HG03432 (cell line): Measurements from ENCODE around the gene TMEM135.
"Not testable (repeated sequence)": the region's sequence is repeated elsewhere in the genome, so short reads cannot be mapped to it uniquely, and the experiment has no call there.

Experiments
- ATAC-seq: cut with Tn5 transposase; IDR thresholded peaks from one replicate; pipeline ENCODE4 v1.9.1; 2021; ENCODE audit warnings: mild to moderate bottlenecking, moderate library complexity; ENCODE audit not compliant: unreplicated experiment

TMEM135 gene

GRCh38 chr11:87255589-87255988 is 217.9 kb downstream of the TMEM135 start:
- no peak for ATAC-seq

DNA sequence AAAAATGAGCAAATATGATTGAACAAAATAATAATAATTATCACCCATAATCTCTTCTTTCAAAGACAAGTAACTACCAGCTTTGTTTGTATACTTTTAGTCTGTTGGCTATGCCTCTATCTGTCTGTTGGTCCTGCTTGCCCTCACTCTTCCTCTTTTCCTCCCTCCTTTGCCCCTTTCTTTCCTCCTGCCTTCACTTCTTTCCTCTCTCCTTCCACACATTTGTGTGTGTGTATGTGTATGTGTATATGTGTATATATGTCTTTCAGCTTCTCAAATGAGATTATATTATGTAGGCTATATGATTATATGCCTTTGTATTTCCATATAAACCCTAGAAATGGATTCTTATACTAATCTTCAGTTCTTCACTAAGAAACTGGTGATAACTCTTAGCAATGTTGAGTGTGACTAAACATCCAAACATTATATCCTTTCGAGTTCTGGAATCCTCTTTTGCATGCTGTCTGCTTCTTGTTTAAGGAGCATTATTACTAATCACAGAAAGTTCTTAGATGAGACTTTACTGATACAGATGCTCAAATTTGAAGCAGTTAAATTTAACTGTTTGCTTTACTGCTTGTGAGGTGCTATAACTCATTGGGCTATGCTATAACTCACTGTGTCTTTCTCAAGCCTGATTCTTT is 219.1 kb downstream of the TMEM135 start:
- no peak for ATAC-seq

GRCh38 chr11:87258171-87258833 is 220.6 kb downstream of the TMEM135 start:
- ATAC-seq = no peak

DNA sequence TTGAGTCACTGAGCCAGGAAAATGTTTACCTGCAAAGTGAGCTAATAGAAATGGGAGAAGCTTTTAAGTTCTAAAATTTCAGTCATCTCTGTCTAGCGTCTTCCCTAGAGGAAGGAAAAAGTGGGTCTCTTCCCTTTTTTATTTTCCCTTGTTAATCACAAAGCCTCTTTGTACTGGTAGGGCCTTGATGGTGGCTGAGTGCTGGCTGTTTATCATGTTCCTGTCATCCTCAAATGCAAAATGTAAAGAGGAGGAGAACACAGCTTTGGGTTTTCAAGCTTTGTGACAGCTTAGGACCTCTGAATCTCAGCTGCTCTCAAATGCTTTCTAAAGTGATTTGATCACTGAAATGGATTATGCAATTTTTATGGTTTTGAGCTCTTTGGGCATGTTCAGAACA is 222.0 kb downstream of the TMEM135 start:
- no peak for ATAC-seq

DNA sequence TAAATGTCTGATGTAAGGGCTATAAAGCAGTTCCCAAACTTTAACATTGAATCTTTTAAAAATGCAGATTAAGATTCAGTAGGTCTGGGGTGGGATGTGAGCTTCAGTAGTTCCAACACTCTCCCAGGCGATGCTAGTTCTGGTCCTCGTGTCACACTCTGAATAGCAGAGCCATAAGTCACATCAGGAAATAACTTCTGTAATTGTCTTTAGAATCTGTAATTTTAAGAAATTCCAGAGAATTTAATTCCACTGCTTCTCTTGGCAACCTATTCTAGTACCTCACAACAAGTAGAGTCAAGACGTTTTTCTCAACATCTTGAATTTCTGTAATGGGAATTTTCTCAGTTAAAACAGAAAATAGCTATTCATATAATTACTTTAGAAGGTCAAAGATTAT is 223.1 kb downstream of the TMEM135 start:
- ATAC-seq = no peak

- no peak for ATAC-seq
Measured at GRCh38 chr11:87263264-87263838, 225.6 kb downstream of the TMEM135 start.

- ATAC-seq = no peak
Measured at GRCh38 chr11:87263979-87264378, 226.2 kb downstream of the TMEM135 start.

GRCh38 chr11:87265132-87265531 is 227.4 kb downstream of the TMEM135 start:
- ATAC-seq = no peak

GRCh38 chr11:87265979-87266378 is 228.2 kb downstream of the TMEM135 start:
- no peak for ATAC-seq

- ATAC-seq = no peak
Measured at GRCh38 chr11:87266751-87267150, 229.0 kb downstream of the TMEM135 start.

DNA sequence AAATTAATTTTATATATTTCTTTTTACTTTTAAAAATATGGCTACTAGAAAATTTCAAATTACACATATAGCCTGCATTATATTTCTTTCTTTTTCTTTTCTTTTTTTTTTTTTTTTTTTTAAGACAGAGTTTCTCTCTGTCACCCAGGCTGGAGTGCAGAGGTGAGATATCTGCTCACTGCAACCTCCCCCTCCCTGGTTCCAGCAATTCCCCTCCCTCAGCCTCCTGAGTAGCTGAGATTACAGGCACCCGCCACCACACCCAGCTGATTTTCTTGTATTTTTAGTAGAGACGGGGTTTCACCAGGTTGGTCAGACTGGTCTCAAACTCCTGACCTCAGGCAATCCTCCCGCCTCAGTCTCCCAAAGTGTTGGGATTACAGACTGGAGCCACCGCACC is 234.2 kb downstream of the TMEM135 start:
- not testable (repeated sequence) for ATAC-seq

- ATAC-seq = no peak
Measured at GRCh38 chr11:87275176-87275575, 237.4 kb downstream of the TMEM135 start.

DNA sequence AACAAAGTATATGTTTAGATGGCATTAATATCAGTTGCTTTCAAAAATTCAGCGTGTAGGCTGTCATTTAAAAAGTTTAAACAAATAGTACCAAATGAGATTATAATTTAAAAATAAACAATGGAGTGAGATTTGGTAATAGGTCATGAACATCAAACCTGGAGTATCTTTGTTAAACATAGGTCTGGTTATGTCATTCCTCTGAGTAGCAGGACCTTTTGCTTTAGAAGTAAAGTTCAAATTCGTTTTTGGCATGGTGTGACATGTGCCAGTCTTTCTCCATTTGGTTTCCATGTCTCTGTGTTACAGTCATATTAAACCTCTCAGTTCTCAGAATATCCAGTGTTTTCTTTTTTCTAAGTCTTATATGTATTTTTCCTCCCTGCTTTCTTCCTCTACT is 242.4 kb downstream of the TMEM135 start:
- no peak for ATAC-seq

DNA sequence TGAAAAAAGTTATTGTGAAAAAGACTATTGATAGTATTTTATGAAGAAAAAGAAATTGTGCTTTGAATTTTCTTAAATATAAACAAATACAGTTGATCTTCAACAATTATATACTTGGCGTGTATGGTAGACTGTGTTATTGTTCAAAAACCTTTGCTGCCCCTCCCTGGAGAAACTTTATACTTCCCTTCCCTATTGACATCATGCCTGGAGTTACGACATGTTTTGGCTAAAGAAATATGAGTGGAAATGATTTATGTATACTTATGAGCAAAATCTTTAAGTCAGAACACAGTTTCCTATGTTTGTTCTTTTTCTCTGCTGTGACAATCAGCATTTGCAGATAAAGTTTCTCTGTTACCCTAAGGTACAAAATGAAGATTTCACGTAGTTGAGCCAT is 243.8 kb downstream of the TMEM135 start:
- no peak for ATAC-seq

DNA sequence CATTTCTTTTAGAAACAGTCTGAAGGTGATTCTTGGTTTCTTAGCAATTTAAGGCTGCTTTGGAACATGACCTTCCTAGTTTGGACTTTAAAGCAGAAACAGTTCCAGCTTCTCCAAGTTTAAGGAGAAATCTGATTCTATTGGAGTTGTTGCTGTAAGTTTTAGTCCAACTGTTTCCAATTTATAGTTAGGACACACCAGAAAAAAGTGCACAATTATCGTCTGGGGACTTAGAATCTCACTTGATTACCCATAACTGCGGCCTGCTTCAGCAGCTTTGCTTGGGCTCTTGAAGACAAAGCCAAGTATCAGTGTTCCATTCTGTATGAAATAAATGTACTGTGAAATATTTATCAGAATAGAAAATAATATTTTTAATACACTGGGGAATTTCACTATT is 246.6 kb downstream of the TMEM135 start:
- ATAC-seq = no peak

- ATAC-seq = not testable (repeated sequence)
Measured at GRCh38 chr11:87285674-87286073, 247.9 kb downstream of the TMEM135 start.

GRCh38 chr11:87286338-87286737 is 248.6 kb downstream of the TMEM135 start:
- no peak for ATAC-seq

- no peak for ATAC-seq
Measured at GRCh38 chr11:87290304-87290922, 252.7 kb downstream of the TMEM135 start.

DNA sequence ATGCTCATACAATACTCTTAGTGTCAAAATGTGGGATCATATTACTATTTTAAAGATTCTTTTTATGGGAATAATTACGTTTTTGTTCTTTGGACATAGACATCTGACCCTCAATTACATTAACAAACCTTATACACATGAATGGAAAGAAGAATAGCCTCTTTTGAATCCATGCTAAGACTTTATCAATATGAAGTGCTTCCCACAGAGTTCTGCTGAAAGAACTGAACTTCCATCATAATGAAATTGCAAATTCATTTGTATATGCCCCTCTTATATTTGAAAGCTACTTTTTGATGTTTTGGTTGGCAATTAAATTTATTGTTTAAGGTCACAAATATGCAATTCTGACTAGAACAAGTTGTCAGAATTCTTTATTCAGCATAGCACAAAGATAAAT is 254.9 kb downstream of the TMEM135 start:
- no peak for ATAC-seq

GRCh38 chr11:87295237-87295636 is 257.5 kb downstream of the TMEM135 start:
- peak; percentile 78 for ATAC-seq

DNA sequence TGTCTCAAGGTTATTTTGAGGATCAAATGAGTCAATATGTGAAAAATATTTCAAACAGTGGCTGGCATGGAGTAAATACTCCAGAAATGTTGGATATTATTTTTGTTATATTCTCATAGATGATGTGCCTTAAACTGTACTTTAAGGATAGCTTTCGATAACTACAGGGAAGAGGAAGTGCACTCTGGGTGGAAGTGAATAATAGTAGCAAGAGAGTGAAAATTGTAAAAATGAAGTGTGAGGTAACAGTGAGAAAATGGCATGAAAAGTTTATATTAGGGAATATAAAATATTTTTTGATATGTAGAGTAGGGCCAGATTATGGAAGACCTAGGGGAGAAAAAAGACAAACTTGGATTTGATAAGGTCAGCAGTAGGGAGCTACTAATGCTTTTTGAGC is 258.9 kb downstream of the TMEM135 start:
- no peak for ATAC-seq

DNA sequence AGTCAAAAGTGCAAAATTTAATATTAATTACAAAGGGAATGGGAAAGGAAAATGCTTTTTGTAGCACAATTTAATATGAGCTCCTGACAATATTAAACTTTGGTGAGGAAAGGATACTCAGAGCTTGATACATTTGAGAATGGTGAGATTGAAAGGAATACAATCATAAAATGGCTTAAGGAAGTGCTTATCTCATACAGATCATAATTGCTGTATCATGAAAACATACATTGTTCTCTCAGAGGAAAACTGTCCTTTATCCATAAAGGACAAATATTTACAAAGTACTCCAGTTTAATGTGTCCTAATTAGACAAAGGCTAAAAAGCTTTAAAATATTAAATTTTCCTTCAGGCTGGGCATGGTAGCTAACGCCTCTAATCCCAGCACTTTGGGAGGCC is 260.4 kb downstream of the TMEM135 start:
- ATAC-seq = no peak
